ENCODE data around the gene CEP131. TPM values are rescaled to one million over a fixed set of nuclear protein-coding genes. Genes with fewer than 3 reads are reported as not detected.

The CEP131 gene
- polyA plus RNA-seq, 3 donors, result 5.0 to 12.7 (median 5.4) TPM

Other genes starting within 250 kb of the CEP131 start
- gene CHMP6, start 231.1 kb downstream of the CEP131 start, polyA plus RNA-seq, result 10 to 100 TPM; 14.8 to 27.8 (median 26.4) TPM
- 10 to 100 TPM in 2 of 3 donors, 1 to 10 TPM in 1; 6.9 to 23.7 (median 14.9) TPM for gene BAIAP2, start 187.8 kb downstream of the CEP131 start, polyA plus RNA-seq
- not detected for gene PVALEF, start 57.5 kb downstream of the CEP131 start, polyA plus RNA-seq
- 10 to 100 TPM in 1 of 3 donors, 1 to 10 TPM in 2; 3.9 to 13.2 (median 5.2) TPM for gene AATK, start 56.7 kb downstream of the CEP131 start, polyA plus RNA-seq
- 10 to 100 TPM; 22.7 to 24.7 (median 24.0) TPM for gene TEPSIN, start 16.1 kb upstream of the CEP131 start, polyA plus RNA-seq
- gene NDUFAF8, start 16.4 kb upstream of the CEP131 start, polyA plus RNA-seq, result 10 to 100 TPM; 17.7 to 56.3 (median 46.2) TPM
- gene SLC38A10, start 72.3 kb upstream of the CEP131 start, polyA plus RNA-seq, result 100 to 1,000 TPM in 1 of 3 donors, 10 to 100 TPM in 2; 40.7 to 115 (median 80.2) TPM
- gene BAHCC1, start 172.5 kb upstream of the CEP131 start, polyA plus RNA-seq, result 10 to 100 TPM in 2 of 3 donors, 1 to 10 TPM in 1; 5.6 to 14.4 (median 12.9) TPM